PC-3 (cell line): Measurements from ENCODE around the gene XPO5.

Experiments
- CTCF ChIP-seq: fragments of 300-600 bp; sonication (generic); conservative IDR thresholded peaks from 2 replicates; pipeline ENCODE4 v1.5.1; 2017; ENCODE audit warnings: antibody characterized with exemption, low read depth, mild to moderate bottlenecking, low read length
- EZH2 ChIP-seq: fragments of 300-600 bp; sonication (generic); IDR thresholded peaks from one replicate; pipeline ENCODE4 v1.6.1; 2017; ENCODE audit warnings: antibody characterized with exemption, mild to moderate bottlenecking, low read length; ENCODE audit not compliant: unreplicated experiment
- EZH2phosphoT487 ChIP-seq: fragments of 300-600 bp; sonication (generic); IDR thresholded peaks from 2 replicates; pipeline ENCODE4 v1.6.1; 2018; ENCODE audit warnings: mild to moderate bottlenecking, antibody characterized with exemption, low read length, borderline replicate concordance

GRCh38 chr6:43600595-43600994 lies 24.8 kb upstream of the XPO5 start:
- TF ChIP-seq CTCF: no peak
- TF ChIP-seq EZH2phosphoT487: no peak
- no peak for TF ChIP-seq EZH2
